T-helper 2 cell treated with Interferon-gamma antibody and Interleukin-4, amounts not matched to agents 5 μg/mL and 100 μg/mL, for 36 hours (primary cell): Measurements from ENCODE around the gene NECAB3.

Source experiments
- DNase-seq: peaks from one replicate; pipeline ENCODE4 v3.0.0; 2021; ENCODE audit warnings: low spot score
- H3K27ac Mint-ChIP-seq: one replicate; pipeline ENCODE4 v1.8.0; 2021; ENCODE audit warnings: mild to moderate bottlenecking, mixed read lengths
- H3K27me3 Mint-ChIP-seq: one replicate; pipeline ENCODE4 v1.8.0; 2021; ENCODE audit warnings: low read depth, mixed read lengths
- H3K36me3 Mint-ChIP-seq: one replicate; pipeline ENCODE4 v1.8.0; 2021; ENCODE audit warnings: low read depth, mixed read lengths
- H3K4me1 Mint-ChIP-seq: one replicate; pipeline ENCODE4 v1.8.0; 2021; ENCODE audit warnings: low read depth, mixed read lengths
- H3K4me3 Mint-ChIP-seq: one replicate; pipeline ENCODE4 v1.8.0; 2022; ENCODE audit warnings: mild to moderate bottlenecking, moderate library complexity, mixed read lengths
- H3K9me3 Mint-ChIP-seq: one replicate; pipeline ENCODE4 v1.8.0; 2021; ENCODE audit warnings: mixed read lengths

Gene NECAB3

GRCh38 chr20:33674294-33675135 lies at the start of gene NECAB3:
TSS of gene NECAB3 (minus strand) at chr20:33674428. CDS start at chr20:33674352, 76 bp downstream.
- H3K36me3 Mint-ChIP-seq, result peaks cover 32% of the 10 kb centered on the region

GRCh38 chr20:33721391-33722140 lies 47.3 kb upstream of the NECAB3 start:
- Mint-ChIP-seq H3K36me3 (peaks cover 1% of the 10 kb centered on the region), H3K4me3 (no peak overlapping the region), H3K27ac (no peak overlapping the region), H3K27me3 (no peaks in the 10 kb centered on the region), H3K9me3 (peaks cover 7% of the 10 kb centered on the region), H3K4me1 (peaks cover 19% of the 10 kb centered on the region)
- DNase-seq, result no peak

More at GRCh38 chr20:33674294-33675135, at the start of gene NECAB3:
- H3K27ac Mint-ChIP-seq, result peak within 1 kb of the TSS; percentile 79
- DNase-seq, result peak; percentile 79
- peak within 1 kb of the TSS; percentile 86 for H3K4me3 Mint-ChIP-seq
- no peaks in the 10 kb centered on the region for H3K9me3 Mint-ChIP-seq
- no peaks in the 10 kb centered on the region for H3K27me3 Mint-ChIP-seq
- peaks cover 29% of the 10 kb centered on the region for H3K4me1 Mint-ChIP-seq

DNA sequence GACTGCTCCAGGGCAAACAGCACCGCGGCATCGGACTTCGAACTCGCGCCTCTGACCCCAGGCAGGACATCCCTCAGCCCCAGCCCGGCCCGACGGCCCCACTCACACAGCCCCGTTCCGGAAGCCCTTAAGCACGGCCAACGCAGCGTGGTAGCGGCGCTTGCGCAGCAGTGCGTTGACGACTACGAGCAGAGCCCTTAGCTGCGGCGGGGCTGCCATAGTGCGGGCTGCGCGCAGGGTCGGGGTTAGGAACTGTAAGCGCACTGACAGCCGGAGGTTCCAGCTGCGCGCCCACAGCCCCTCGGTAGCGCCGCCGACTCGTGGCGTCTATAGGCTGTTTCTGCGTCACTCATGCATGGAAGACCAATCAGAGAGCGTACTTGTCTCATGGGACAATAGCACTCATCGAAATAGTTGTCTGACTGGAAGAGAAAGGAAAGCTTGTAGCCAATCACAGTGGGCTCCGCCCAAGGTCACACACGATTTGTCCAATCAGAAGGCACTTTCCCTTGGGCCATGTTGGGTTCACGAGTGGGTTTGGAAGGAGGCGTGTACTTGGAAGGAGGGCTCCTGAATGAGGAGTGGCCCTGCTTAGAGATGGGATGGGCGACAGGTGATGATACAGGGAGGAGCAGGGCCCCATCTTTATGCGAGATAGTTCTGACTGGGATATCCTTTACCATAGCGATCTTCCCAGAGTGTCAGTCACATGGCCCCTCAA lies 45.9 kb upstream of the NECAB3 start, which contains the start of gene PXMP4:
Gene PXMP4, minus strand, starts transcription at position 322 of the 721 bp plus-strand sequence. Its CDS starts 103 bp downstream, at position 219.
- DNase-seq, result peak; percentile 92
- peak within 1 kb of the TSS; percentile 88 for H3K4me3 Mint-ChIP-seq
- no peaks in the 10 kb centered on the region for H3K27me3 Mint-ChIP-seq
- H3K9me3 Mint-ChIP-seq, result peaks cover 7% of the 10 kb centered on the region
- H3K36me3 Mint-ChIP-seq, result peaks cover 4% of the 10 kb centered on the region
- peak within 1 kb of the TSS; percentile 90 for H3K27ac Mint-ChIP-seq
- peaks cover 19% of the 10 kb centered on the region for H3K4me1 Mint-ChIP-seq

DNA sequence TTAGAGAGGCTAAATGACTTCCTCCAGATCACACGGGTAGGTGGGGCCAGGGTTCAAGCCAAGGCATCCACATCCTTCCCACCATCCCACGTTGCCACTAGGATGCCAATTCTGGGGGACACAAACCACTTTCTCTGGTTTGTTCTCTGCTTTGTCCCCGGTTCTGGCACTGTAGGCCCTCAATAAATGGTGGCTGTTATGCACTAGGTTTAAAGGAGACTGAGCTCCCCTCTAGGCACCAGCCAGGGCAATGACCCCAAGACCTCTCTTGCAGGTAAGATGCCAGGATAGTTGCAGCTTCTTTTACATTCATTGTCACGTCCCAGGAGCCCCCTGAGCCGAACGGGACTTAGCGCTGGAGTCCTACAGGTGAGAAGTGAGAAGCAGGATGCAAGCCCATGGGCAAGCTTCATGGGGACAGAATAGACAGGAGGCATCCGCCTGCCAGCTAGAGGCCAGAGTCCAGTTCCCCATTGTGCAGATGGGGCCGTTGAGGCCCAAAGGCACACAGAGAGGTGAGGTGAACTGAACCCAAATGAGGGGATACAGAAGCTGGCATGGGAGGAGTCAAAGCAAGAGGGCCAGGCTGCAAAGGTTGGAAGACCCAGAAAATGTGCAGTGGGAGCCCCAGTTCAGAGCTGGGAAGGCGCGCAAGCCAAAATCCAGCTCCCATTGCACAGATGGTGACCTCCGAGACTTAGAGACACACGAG lies 45.2 kb upstream of the NECAB3 start:
- Mint-ChIP-seq H3K9me3 (peaks cover 7% of the 10 kb centered on the region), H3K4me3 (peak overlapping the region; percentile 88), H3K4me1 (peaks cover 19% of the 10 kb centered on the region), H3K27me3 (no peaks in the 10 kb centered on the region), H3K36me3 (peaks cover 4% of the 10 kb centered on the region), H3K27ac (peak overlapping the region; percentile 90)
- no peak for DNase-seq

GRCh38 chr20:33716498-33716897 lies 42.3 kb upstream of the NECAB3 start:
- H3K36me3 Mint-ChIP-seq, result peaks cover 25% of the 10 kb centered on the region
- peaks cover 22% of the 10 kb centered on the region for H3K4me1 Mint-ChIP-seq
- DNase-seq, result no peak
- no peaks in the 10 kb centered on the region for H3K27me3 Mint-ChIP-seq
- H3K9me3 Mint-ChIP-seq, result peaks cover 7% of the 10 kb centered on the region
- no peak overlapping the region for H3K27ac Mint-ChIP-seq
- H3K4me3 Mint-ChIP-seq, result no peak overlapping the region

GRCh38 chr20:33713865-33714367 lies 39.7 kb upstream of the NECAB3 start:
- Mint-ChIP-seq H3K9me3 (no peaks in the 10 kb centered on the region), H3K4me1 (peaks cover 33% of the 10 kb centered on the region), H3K27ac (no peak overlapping the region), H3K27me3 (no peaks in the 10 kb centered on the region), H3K36me3 (peaks cover 38% of the 10 kb centered on the region), H3K4me3 (no peak overlapping the region)
- no peak for DNase-seq

GRCh38 chr20:33711446-33711738 lies 37.2 kb upstream of the NECAB3 start:
- H3K27ac Mint-ChIP-seq, result peak overlapping the region; percentile 75
- no peak for DNase-seq
- H3K4me1 Mint-ChIP-seq, result peaks cover 29% of the 10 kb centered on the region
- no peaks in the 10 kb centered on the region for H3K9me3 Mint-ChIP-seq
- peaks cover 45% of the 10 kb centered on the region for H3K36me3 Mint-ChIP-seq
- H3K27me3 Mint-ChIP-seq, result no peaks in the 10 kb centered on the region
- H3K4me3 Mint-ChIP-seq, result no peak overlapping the region

GRCh38 chr20:33710681-33711445 lies 36.6 kb upstream of the NECAB3 start:
- H3K4me3 Mint-ChIP-seq, result peak overlapping the region; percentile 46

GRCh38 chr20:33709905-33710541 lies 35.8 kb upstream of the NECAB3 start:
- no peak for DNase-seq
- Mint-ChIP-seq H3K4me1 (peaks cover 29% of the 10 kb centered on the region), H3K27me3 (no peaks in the 10 kb centered on the region), H3K9me3 (no peaks in the 10 kb centered on the region), H3K4me3 (peak overlapping the region; percentile 18), H3K36me3 (peaks cover 42% of the 10 kb centered on the region), H3K27ac (peak overlapping the region; percentile 78)

More at GRCh38 chr20:33710681-33711445, 36.6 kb upstream of the NECAB3 start:
- Mint-ChIP-seq H3K27ac (peak overlapping the region; percentile 75), H3K27me3 (no peaks in the 10 kb centered on the region), H3K9me3 (no peaks in the 10 kb centered on the region), H3K36me3 (peaks cover 42% of the 10 kb centered on the region), H3K4me1 (peaks cover 29% of the 10 kb centered on the region)
- DNase-seq, result no peak

GRCh38 chr20:33709398-33709797 lies 35.2 kb upstream of the NECAB3 start:
- Mint-ChIP-seq H3K27me3 (no peaks in the 10 kb centered on the region), H3K9me3 (no peaks in the 10 kb centered on the region), H3K4me3 (no peak overlapping the region), H3K4me1 (peaks cover 29% of the 10 kb centered on the region), H3K27ac (peak overlapping the region; percentile 82), H3K36me3 (peaks cover 42% of the 10 kb centered on the region)
- no peak for DNase-seq

DNA sequence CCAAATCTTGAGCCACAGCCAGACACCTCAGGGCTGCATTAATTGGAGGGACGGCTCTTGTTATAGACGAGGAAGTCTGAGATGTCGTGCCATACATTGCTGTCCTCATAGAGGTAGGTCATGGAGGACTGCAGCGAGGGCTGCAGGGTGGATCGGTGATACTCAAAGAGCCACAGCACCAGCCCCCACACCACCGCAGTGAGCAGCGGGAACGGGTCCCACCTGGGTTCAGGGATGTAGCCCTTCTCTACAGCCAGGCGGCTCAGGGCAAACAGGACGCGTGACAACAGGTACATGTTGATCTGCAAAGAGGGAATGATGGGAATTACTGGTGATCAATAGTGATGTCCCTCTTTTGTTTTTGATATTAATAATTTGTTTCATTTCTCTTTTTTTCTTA lies 33.4 kb upstream of the NECAB3 start:
- Mint-ChIP-seq H3K36me3 (peaks cover 30% of the 10 kb centered on the region), H3K4me3 (no peak overlapping the region), H3K27me3 (no peaks in the 10 kb centered on the region), H3K9me3 (no peaks in the 10 kb centered on the region), H3K4me1 (peaks cover 27% of the 10 kb centered on the region), H3K27ac (peak overlapping the region; percentile 41)
- DNase-seq, result no peak

GRCh38 chr20:33704197-33704924 lies 30.1 kb upstream of the NECAB3 start:
- H3K4me1 Mint-ChIP-seq, result peaks cover 7% of the 10 kb centered on the region
- H3K27me3 Mint-ChIP-seq, result no peaks in the 10 kb centered on the region
- no peak overlapping the region for H3K27ac Mint-ChIP-seq
- no peak overlapping the region for H3K4me3 Mint-ChIP-seq
- H3K36me3 Mint-ChIP-seq, result peaks cover 10% of the 10 kb centered on the region
- DNase-seq, result no peak
- no peaks in the 10 kb centered on the region for H3K9me3 Mint-ChIP-seq
